ENCODE data around the gene EIF1AD.

GRCh38 chr11:65987336-65987735 lies 14.6 kb downstream of the EIF1AD start:
- no peak for TF ChIP-seq POLR2AphosphoS5 (IDR thresholded peaks at IDR 0.05)
- TF ChIP-seq, protein P1, sequence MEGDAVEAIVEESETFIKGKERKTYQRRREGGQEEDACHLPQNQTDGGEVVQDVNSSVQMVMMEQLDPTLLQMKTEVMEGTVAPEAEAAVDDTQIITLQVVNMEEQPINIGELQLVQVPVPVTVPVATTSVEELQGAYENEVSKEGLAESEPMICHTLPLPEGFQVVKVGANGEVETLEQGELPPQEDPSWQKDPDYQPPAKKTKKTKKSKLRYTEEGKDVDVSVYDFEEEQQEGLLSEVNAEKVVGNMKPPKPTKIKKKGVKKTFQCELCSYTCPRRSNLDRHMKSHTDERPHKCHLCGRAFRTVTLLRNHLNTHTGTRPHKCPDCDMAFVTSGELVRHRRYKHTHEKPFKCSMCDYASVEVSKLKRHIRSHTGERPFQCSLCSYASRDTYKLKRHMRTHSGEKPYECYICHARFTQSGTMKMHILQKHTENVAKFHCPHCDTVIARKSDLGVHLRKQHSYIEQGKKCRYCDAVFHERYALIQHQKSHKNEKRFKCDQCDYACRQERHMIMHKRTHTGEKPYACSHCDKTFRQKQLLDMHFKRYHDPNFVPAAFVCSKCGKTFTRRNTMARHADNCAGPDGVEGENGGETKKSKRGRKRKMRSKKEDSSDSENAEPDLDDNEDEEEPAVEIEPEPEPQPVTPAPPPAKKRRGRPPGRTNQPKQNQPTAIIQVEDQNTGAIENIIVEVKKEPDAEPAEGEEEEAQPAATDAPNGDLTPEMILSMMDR (IDR thresholded peaks at IDR 0.05), result no peak
